ENCODE measurements around the gene ASTN2. TPM values are rescaled to one million over a fixed set of nuclear protein-coding genes. Genes with fewer than 3 reads are reported as not detected.
"Not testable (repeated sequence)": the region's sequence is repeated elsewhere in the genome, so short reads cannot be mapped to it uniquely, and the experiment has no call there.

ASTN2 gene
- total and polyA plus RNA-seq, 10 of the 15 experiments (the other 5 are each of a cell fraction or from before 2014, with no cell fraction given): 1.4 to 15.7 (median 7.0) TPM

GRCh38 chr9:116898131-116898530 lies 516.7 kb downstream of the ASTN2 start:
- H3K4me2 ChIP-seq (ENCODE audit: control insufficient read depth, insufficient read depth); ATAC-seq; H3K9me3 ChIP-seq (replicated peaks; ENCODE audit: control insufficient read depth, insufficient read depth, low read length); FAIRE-seq; H3K36me3 ChIP-seq (ENCODE audit: control insufficient read depth in 2 of 2, insufficient read depth in 2 of 2, low read length in 1 of 2); H3K4me1 ChIP-seq (ENCODE audit: control insufficient read depth, insufficient read depth, low read length); H2AFZ ChIP-seq (ENCODE audit: control insufficient read depth, low read depth, low read length); CTCF ChIA-PET; SMC1A ChIA-PET (ENCODE audit: uncharacterized antibody, unreplicated experiment); H3K27ac ChIP-seq (ENCODE audit: control insufficient read depth, insufficient read depth); H3K79me2 ChIP-seq (ENCODE audit: control insufficient read depth, insufficient read depth, low read length); in situ Hi-C loops (cut with MboI); RAD21 ChIA-PET (ENCODE audit: unreplicated experiment); BruUV-seq (replicated peaks); DNase-seq (ENCODE audit: low read depth, low spot score); H3K4me3 ChIP-seq; H3K27me3 ChIP-seq (replicated peaks in 1 of 2; ENCODE audit: control insufficient read depth in 2 of 2, insufficient read depth in 2 of 2, low read length in 1 of 2); intact Hi-C loops (cut with micrococcal nuclease; ENCODE audit: unreplicated experiment); POLR2A ChIA-PET; H4K20me1 ChIP-seq (ENCODE audit: control insufficient read depth, insufficient read depth); H3K9ac ChIP-seq (ENCODE audit: control insufficient read depth, insufficient read depth, low read length): not testable (repeated sequence)
- WGBS (ENCODE audit: insufficient coverage, insufficient replicate concordance, low lambda C conversion rate, missing lambda C conversion rate): 1% methylated on average over 5 of the region's 5 CpGs

DNA sequence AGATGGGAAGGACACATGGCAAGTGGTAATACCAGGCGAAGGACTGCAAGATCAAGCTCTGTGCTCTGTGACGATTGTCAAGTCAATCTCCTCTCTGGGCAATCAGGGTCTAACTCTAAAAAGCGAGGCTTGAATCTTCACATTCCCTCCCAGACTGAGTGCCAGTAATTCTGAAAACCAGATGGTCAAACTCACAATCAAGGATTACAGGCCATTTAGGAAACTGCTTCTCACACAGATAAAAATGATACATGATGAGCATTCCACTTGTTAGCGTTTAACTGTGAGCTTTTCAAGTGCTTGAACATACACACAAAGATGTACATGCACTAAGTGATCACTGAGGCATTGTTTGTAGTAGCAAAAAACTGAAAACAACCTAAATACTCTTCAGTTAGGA lies 517.7 kb downstream of the ASTN2 start:
- Histone ChIP-seq H3K9me3 (replicated peaks; ENCODE audit: control insufficient read depth, insufficient read depth, low read length) (no peaks in the 10 kb centered on the region; the same call in 1 of the 3 replicates), H3K79me2 (ENCODE audit: control insufficient read depth, insufficient read depth, low read length) (no peaks in the 10 kb centered on the region), H3K36me3 (ENCODE audit: control insufficient read depth in 2 of 2, insufficient read depth in 2 of 2, low read length in 1 of 2) (no peaks in the 10 kb centered on the region), H3K9ac (ENCODE audit: control insufficient read depth, insufficient read depth, low read length) (no peak overlapping the region), H3K27me3 (replicated peaks in 1 of 2; ENCODE audit: control insufficient read depth in 2 of 2, insufficient read depth in 2 of 2, low read length in 1 of 2) (no peaks in the 10 kb centered on the region), H3K4me3 (no peak overlapping the region), H2AFZ (ENCODE audit: control insufficient read depth, low read depth, low read length) (no peak overlapping the region), H4K20me1 (ENCODE audit: control insufficient read depth, insufficient read depth) (no peaks in the 10 kb centered on the region), H3K27ac (ENCODE audit: control insufficient read depth, insufficient read depth) (no peak overlapping the region), H3K4me2 (ENCODE audit: control insufficient read depth, insufficient read depth) (no peak overlapping the region), H3K4me1 (ENCODE audit: control insufficient read depth, insufficient read depth, low read length) (no peaks in the 10 kb centered on the region)
- SMC1A ChIA-PET (ENCODE audit: uncharacterized antibody, unreplicated experiment): no interaction called here
- no TSS peak for BruUV-seq (replicated peaks)
- CTCF ChIA-PET: no interaction called here
- ATAC-seq (no peak), DNase-seq (ENCODE audit: low read depth, low spot score) (no peak), FAIRE-seq (no peak)
- in situ Hi-C loops (cut with MboI): no loop called here
- POLR2A ChIA-PET: no interaction called here
- WGBS (ENCODE audit: insufficient coverage, insufficient replicate concordance, low lambda C conversion rate, missing lambda C conversion rate): 1% methylated on average over 4 of the region's 4 CpGs
- intact Hi-C loops (cut with micrococcal nuclease; ENCODE audit: unreplicated experiment): no loop called here
- RAD21 ChIA-PET (ENCODE audit: unreplicated experiment): no interaction called here
- TF ChIP-seq FOS (IDR thresholded peaks at IDR 0.05; ENCODE audit: borderline replicate concordance, extremely low read depth, insufficient read length): no peak
- TF ChIP-seq NFXL1 (IDR thresholded peaks at IDR 0.05; ENCODE audit: borderline replicate concordance): no peak
- no peak for TF ChIP-seq PRDM15 (CRISPR knock-in tag; IDR thresholded peaks at IDR 0.05)
- TF ChIP-seq, protein P1, sequence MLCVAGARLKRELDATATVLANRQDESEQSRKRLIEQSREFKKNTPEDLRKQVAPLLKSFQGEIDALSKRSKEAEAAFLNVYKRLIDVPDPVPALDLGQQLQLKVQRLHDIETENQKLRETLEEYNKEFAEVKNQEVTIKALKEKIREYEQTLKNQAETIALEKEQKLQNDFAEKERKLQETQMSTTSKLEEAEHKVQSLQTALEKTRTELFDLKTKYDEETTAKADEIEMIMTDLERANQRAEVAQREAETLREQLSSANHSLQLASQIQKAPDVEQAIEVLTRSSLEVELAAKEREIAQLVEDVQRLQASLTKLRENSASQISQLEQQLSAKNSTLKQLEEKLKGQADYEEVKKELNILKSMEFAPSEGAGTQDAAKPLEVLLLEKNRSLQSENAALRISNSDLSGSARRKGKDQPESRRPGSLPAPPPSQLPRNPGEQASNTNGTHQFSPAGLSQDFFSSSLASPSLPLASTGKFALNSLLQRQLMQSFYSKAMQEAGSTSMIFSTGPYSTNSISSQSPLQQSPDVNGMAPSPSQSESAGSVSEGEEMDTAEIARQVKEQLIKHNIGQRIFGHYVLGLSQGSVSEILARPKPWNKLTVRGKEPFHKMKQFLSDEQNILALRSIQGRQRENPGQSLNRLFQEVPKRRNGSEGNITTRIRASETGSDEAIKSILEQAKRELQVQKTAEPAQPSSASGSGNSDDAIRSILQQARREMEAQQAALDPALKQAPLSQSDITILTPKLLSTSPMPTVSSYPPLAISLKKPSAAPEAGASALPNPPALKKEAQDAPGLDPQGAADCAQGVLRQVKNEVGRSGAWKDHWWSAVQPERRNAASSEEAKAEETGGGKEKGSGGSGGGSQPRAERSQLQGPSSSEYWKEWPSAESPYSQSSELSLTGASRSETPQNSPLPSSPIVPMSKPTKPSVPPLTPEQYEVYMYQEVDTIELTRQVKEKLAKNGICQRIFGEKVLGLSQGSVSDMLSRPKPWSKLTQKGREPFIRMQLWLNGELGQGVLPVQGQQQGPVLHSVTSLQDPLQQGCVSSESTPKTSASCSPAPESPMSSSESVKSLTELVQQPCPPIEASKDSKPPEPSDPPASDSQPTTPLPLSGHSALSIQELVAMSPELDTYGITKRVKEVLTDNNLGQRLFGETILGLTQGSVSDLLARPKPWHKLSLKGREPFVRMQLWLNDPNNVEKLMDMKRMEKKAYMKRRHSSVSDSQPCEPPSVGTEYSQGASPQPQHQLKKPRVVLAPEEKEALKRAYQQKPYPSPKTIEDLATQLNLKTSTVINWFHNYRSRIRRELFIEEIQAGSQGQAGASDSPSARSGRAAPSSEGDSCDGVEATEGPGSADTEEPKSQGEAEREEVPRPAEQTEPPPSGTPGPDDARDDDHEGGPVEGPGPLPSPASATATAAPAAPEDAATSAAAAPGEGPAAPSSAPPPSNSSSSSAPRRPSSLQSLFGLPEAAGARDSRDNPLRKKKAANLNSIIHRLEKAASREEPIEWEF (IDR thresholded peaks at IDR 0.05; ENCODE audit: insufficient replicate concordance, low read depth, low read length): no peak
- no peak for TF ChIP-seq ASH2L (IDR thresholded peaks at IDR 0.05; ENCODE audit: borderline replicate concordance, low read depth)
- no peak for TF ChIP-seq NKRF (conservative IDR thresholded peaks at IDR 0.05)
